DOHH2 (cell line): Measurements from ENCODE around the gene FYCO1.

Source experiments
- H3F3A ChIP-seq: fragments of 200-600 bp; sonication (generic), shearing (Covaris generic); 2 replicates; pipeline ENCODE4 v1.6.0; 2016; ENCODE audit warnings: antibody characterized with exemption, mild to moderate bottlenecking; ENCODE audit not compliant: control insufficient read depth, insufficient read depth
- H3K27ac ChIP-seq: fragments of 200-600 bp; sonication (generic); 2 replicates; pipeline ENCODE4 v1.5.1; 2014; ENCODE audit warnings: low read depth, mild to moderate bottlenecking, low read length, moderate library complexity
- H3K27me3 ChIP-seq: fragments of 200-600 bp; sonication (generic); 2 replicates; pipeline ENCODE4 v1.6.1; 2014; ENCODE audit warnings: mild to moderate bottlenecking, low read length, mixed read lengths; ENCODE audit not compliant: control insufficient read depth
- H3K36me3 ChIP-seq: fragments of 200-600 bp; sonication (generic); 2 replicates; pipeline ENCODE4 v1.6.1; 2014; ENCODE audit warnings: mild to moderate bottlenecking, low read length, moderate library complexity, mixed read lengths; ENCODE audit not compliant: control insufficient read depth
- H3K4me1 ChIP-seq: fragments of 200-600 bp; sonication (generic); 2 replicates; pipeline ENCODE4 v1.6.1; 2014; ENCODE audit warnings: mild to moderate bottlenecking, low read length, mixed read lengths; ENCODE audit not compliant: control insufficient read depth
- H3K4me2 ChIP-seq: fragments of 200-600 bp; sonication (generic); 2 replicates; pipeline ENCODE4 v1.6.0; 2014; ENCODE audit warnings: mild to moderate bottlenecking, low read length, moderate library complexity
- H3K4me3 ChIP-seq: fragments of 200-600 bp; sonication (generic); 2 replicates; pipeline ENCODE4 v1.5.1; 2014; ENCODE audit warnings: mild to moderate bottlenecking, low read length, mixed read lengths
- H3K79me2 ChIP-seq: fragments of 200-600 bp; sonication (generic); 2 replicates; pipeline ENCODE4 v1.6.1; 2014; ENCODE audit warnings: mild to moderate bottlenecking, low read length, mixed read lengths; ENCODE audit not compliant: control insufficient read depth
- H3K9me2 ChIP-seq: fragments of 200-600 bp; sonication (generic); replicated peaks from 2 replicates; pipeline ENCODE4 v1.6.1; 2014; ENCODE audit warnings: mild to moderate bottlenecking, low read length, mixed read lengths; ENCODE audit not compliant: control insufficient read depth
- H3K9me3 ChIP-seq: fragments of 200-600 bp; sonication (generic); 2 replicates; pipeline ENCODE4 v1.6.1; 2014; ENCODE audit warnings: antibody characterized with exemption, low read length, mixed read lengths; ENCODE audit not compliant: control insufficient read depth, insufficient read depth
- H4K20me1 ChIP-seq: fragments of 200-600 bp; sonication (generic); 2 replicates; pipeline ENCODE4 v1.6.0; 2014; ENCODE audit warnings: low read depth, mild to moderate bottlenecking, antibody characterized with exemption, low read length, moderate library complexity; ENCODE audit not compliant: control insufficient read depth, insufficient read depth
- EZH2phosphoT487 ChIP-seq: fragments of 200-600 bp; sonication (generic); IDR thresholded peaks from 2 replicates; pipeline ENCODE4 v1.6.1; 2017; ENCODE audit warnings: borderline replicate concordance, mild to moderate bottlenecking, antibody characterized with exemption, low read length, moderate library complexity, mixed read lengths
- TF ChIP-seq, protein P1 (sequence below): fragments of 200-600 bp; sonication (generic); IDR thresholded peaks from one replicate; pipeline ENCODE4 v1.5.1; 2014; ENCODE audit warnings: antibody characterized with exemption, mild to moderate bottlenecking, low read depth, low read length; ENCODE audit not compliant: poor library complexity, severe bottlenecking

The FYCO1 gene

DNA sequence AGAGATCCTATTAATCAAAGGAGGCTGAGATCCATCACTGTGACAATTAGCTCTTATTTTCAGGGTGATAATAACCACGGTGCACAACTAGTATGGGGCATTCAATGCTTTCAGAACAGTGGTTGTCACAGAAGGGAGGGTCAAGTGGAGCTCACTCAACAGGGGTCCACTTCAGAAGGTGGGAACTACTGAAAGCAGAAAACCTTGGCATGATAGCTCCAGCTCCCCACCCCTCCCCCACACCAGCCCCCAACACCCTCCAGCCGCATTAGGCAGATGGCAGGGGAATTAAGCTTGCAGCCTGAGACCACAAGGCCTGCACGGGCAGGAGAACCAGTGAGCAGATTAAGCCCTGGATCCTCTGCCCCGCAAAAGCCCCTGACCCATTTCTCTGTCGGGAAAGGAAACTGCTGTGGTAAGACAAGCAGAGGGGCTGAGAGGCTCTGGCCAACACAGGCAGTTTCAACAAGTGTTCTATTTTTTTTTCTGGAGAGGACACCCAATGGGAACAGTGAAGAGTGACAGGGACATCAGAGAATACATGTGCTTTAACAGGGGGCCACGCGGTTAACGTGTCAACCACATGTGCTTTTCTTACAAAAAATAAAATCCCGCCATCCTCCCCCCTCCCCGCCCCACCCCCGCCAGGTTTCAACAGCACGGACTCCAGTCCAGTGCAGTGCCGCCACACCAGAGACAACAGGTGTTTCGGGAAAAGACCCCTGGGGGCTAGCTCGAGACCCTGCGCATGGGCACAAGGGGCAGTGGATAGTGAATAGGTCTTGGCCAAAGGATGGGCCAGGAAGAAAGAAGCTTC lies 997 bp downstream of the FYCO1 start:
- peaks cover 55% of the 10 kb centered on the region for H3K79me2 ChIP-seq

DNA sequence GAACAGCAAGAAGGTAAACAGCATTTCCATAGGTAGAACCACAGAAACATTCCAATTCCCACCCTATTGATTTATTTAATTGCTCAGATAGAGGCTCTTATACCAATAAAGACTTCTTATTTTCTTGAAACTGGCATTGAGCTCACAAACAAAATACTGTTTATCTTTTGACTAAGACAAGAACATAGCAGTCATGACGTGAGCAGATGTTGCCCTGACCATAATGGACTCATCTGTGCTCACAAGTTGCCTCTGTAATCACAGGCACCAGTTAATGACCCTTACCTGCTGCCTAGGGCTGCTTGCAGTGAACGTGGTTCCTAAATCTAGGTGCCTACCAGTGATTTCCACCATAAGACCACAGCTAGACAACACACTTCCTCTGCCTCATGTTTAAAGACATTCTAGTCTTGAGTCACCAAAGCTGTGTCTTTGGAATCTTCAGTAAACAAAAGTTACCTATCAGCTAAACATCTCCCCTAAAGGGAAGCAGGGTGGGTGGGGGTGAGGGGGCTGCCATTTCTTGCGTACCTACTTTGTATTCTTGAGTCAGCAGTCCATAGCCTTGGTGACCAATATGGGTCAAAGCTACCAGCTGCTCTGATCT lies 2.1 kb downstream of the FYCO1 start:
- Histone ChIP-seq H3K4me3 (0 out of 2 replicates have a peak overlapping the region, but pooled peaks have one; percentile 19), H3K27me3 (no peaks in the 10 kb centered on the region), H3F3A (no peaks in the 10 kb centered on the region), H3K36me3 (peaks cover 3% of the 10 kb centered on the region; the same call in 1 of the 2 replicates), H3K79me2 (peaks cover 66% of the 10 kb centered on the region), H3K27ac (no peak overlapping the region), H3K9me2 (no peaks in the 10 kb centered on the region), H3K9me3 (no peaks in the 10 kb centered on the region), H4K20me1 (no peaks in the 10 kb centered on the region; the same call in 1 of the 2 replicates), H3K4me1 (peaks cover 32% of the 10 kb centered on the region), H3K4me2 (peak overlapping the region; percentile 28)
- no peak for TF ChIP-seq EZH2phosphoT487
- TF ChIP-seq, protein P1, sequence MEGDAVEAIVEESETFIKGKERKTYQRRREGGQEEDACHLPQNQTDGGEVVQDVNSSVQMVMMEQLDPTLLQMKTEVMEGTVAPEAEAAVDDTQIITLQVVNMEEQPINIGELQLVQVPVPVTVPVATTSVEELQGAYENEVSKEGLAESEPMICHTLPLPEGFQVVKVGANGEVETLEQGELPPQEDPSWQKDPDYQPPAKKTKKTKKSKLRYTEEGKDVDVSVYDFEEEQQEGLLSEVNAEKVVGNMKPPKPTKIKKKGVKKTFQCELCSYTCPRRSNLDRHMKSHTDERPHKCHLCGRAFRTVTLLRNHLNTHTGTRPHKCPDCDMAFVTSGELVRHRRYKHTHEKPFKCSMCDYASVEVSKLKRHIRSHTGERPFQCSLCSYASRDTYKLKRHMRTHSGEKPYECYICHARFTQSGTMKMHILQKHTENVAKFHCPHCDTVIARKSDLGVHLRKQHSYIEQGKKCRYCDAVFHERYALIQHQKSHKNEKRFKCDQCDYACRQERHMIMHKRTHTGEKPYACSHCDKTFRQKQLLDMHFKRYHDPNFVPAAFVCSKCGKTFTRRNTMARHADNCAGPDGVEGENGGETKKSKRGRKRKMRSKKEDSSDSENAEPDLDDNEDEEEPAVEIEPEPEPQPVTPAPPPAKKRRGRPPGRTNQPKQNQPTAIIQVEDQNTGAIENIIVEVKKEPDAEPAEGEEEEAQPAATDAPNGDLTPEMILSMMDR = no peak

More for the DNA sequence above, 997 bp downstream of the FYCO1 start:
- Histone ChIP-seq H3K27me3 (no peaks in the 10 kb centered on the region), H3K9me2 (no peaks in the 10 kb centered on the region), H3K4me3 (peak overlapping the region; percentile 83), H3K27ac (peak overlapping the region; percentile 16; the same call in 1 of the 2 replicates), H3K36me3 (peaks cover 3% of the 10 kb centered on the region; the same call in 1 of the 2 replicates), H4K20me1 (no peaks in the 10 kb centered on the region), H3F3A (no peaks in the 10 kb centered on the region), H3K4me1 (peaks cover 32% of the 10 kb centered on the region), H3K9me3 (no peaks in the 10 kb centered on the region; the same call in 1 of the 2 replicates), H3K4me2 (peak overlapping the region; percentile 91)
- TF ChIP-seq, protein P1 = no peak
- TF ChIP-seq EZH2phosphoT487 = no peak

DNA sequence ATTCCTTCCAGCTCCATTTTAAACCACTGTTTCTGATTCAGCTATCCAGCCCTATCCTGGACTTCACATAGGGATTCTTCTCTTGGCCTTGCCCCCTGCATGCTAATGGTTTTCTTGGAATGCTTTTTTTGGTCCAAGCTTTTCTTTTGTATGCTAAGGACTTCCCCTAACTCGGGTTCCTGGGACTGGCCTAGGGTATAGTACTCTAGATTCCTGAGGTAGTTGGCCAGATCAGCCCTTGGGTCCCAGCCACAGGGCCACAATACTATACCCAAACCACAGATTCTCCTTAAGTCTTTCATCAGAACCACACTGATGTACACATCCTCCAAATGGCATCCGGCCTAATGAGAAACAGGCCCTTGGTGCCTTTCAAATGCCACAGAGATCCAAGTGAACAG lies 2.8 kb downstream of the FYCO1 start:
- Histone ChIP-seq H3K4me1 (peaks cover 32% of the 10 kb centered on the region), H3K79me2 (peaks cover 72% of the 10 kb centered on the region), H3K36me3 (peaks cover 3% of the 10 kb centered on the region; the same call in 1 of the 2 replicates), H3K27ac (no peak overlapping the region), H3F3A (no peaks in the 10 kb centered on the region), H3K4me3 (0 out of 2 replicates have a peak overlapping the region, but pooled peaks have one; percentile 6), H3K4me2 (peak overlapping the region; percentile 28), H4K20me1 (no peaks in the 10 kb centered on the region; the same call in 1 of the 2 replicates), H3K9me3 (no peaks in the 10 kb centered on the region), H3K27me3 (no peaks in the 10 kb centered on the region), H3K9me2 (no peaks in the 10 kb centered on the region)
- no peak for TF ChIP-seq EZH2phosphoT487
- TF ChIP-seq, protein P1 = no peak
